SU-DHL-6 (cell line): ENCODE results near the gene NKX2-4.

Source experiments
- CTCF ChIP-seq: fragments of 200-600 bp; sonication (generic); IDR thresholded peaks from one replicate; pipeline ENCODE4 v1.5.1; 2017; ENCODE audit warnings: antibody characterized with exemption, mild to moderate bottlenecking, low read length, moderate library complexity; ENCODE audit not compliant: insufficient read depth, poor library complexity, severe bottlenecking
- EZH2phosphoT487 ChIP-seq: fragments of 200-600 bp; sonication (generic), shearing (Covaris generic); conservative IDR thresholded peaks from 2 replicates; pipeline ENCODE4 v1.6.1; 2018; ENCODE audit warnings: mild to moderate bottlenecking, antibody characterized with exemption, low read length, moderate library complexity, mixed read lengths

GRCh38 chr20:21352703-21353102 is 44.6 kb downstream of the NKX2-4 start:
- TF ChIP-seq CTCF: no peak
- no peak for TF ChIP-seq EZH2phosphoT487
